Cardiac fibroblast (primary cell): ENCODE data around the gene ST7.

Experiments used
- DNase-seq, 2 donors: peaks; one replicate each; pipeline versions ENCODE4 v3.0.0 to v3.0.0-alpha.2; 2010; ENCODE audit warnings: low read depth in 2 of 2
- H3K4me3 ChIP-seq, 2 donors: replicated peaks in 1 of 2; 1 replicate in 1 of 2; 2 replicates in 1 of 2; pipeline ENCODE4 v1.5.1; 2011; ENCODE audit warnings: low read depth in 2 of 2, low read length in 2 of 2, mild to moderate bottlenecking in 2 of 2, moderate library complexity in 1 of 2
- TF ChIP-seq, protein P1 (sequence below): IDR thresholded peaks from one replicate; pipeline ENCODE4 v1.5.1; 2011; ENCODE audit warnings: low read depth, mild to moderate bottlenecking, low read length, inconsistent platforms

The ST7 gene

DNA sequence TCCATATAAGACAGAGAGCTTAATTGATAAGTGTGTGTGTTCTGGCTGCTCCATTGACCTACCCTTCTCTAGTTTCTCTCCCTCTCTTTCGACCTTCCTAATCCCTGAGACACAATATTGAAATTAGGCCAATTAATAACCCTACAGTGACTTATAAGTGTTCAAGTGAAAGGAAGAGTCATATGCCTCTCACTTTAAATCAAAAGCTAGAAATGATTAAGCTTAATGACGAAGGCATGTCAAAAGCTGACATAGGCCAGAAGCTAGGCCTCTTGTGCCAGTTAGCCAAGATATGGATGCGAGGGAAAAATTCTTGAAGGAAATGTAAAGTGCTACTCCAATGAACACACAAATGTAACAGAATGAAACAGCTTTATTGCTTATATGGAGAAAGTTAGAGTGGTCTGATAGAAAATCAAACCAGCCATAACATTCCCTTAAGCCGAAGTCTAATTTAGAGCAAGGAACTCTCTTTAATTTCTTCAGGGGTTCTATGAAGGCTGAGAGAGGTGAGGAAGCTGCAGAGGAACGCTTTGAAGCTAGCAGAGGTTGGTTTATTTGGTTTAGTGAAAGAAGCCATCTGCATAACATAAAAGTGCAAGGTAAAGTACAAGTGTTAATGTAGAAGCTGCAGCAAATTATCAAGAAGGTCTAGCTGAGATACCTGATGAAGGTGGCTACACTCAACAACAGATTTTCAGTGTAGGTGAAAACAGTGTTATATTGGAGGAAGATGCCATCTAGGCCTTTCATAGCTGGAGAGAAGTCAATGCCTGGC, 53.8 kb downstream of the ST7 start:
- no peak overlapping the region for H3K4me3 ChIP-seq
- TF ChIP-seq, protein P1, sequence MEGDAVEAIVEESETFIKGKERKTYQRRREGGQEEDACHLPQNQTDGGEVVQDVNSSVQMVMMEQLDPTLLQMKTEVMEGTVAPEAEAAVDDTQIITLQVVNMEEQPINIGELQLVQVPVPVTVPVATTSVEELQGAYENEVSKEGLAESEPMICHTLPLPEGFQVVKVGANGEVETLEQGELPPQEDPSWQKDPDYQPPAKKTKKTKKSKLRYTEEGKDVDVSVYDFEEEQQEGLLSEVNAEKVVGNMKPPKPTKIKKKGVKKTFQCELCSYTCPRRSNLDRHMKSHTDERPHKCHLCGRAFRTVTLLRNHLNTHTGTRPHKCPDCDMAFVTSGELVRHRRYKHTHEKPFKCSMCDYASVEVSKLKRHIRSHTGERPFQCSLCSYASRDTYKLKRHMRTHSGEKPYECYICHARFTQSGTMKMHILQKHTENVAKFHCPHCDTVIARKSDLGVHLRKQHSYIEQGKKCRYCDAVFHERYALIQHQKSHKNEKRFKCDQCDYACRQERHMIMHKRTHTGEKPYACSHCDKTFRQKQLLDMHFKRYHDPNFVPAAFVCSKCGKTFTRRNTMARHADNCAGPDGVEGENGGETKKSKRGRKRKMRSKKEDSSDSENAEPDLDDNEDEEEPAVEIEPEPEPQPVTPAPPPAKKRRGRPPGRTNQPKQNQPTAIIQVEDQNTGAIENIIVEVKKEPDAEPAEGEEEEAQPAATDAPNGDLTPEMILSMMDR, result no peak
- DNase-seq, result no peak

- H3K4me3 ChIP-seq, result no peak overlapping the region
- no peak for DNase-seq
- TF ChIP-seq, protein P1, result no peak
These were observed 55.0 kb downstream of the ST7 start for GRCh38 chr7:117008118-117008885.

DNA sequence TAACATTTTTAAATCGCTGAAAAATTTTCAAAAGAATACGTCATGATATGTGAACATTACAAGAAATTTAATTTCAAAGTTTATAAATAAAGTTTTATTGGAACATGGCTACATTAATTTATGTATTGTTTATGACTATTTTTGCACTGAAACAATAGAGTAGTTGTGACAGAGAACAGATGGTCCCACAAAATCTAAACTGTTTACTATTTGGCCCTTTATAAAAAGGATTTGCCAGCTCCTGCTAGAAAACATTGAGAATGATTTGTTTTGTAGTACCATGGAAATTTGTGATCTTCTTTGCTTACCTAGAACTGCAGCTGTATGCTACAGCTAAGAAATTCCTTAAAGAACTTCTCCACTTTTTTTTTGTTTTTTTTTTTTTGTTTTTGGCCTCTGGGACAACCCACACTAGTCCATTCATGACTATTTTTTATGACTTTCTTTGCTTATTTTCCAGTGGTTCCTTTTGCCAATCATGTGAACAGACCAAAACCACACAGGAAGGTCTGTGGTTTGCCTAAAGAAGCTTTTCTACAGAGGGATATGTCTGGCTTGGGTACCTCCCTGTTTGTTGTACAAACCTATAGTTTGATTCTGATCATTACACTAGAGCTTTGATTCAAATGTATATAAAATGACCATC, 55.7 kb downstream of the ST7 start:
- TF ChIP-seq, protein P1, result no peak
- peak; percentile 55 to 80 for DNase-seq
- H3K4me3 ChIP-seq, result no peak overlapping the region

DNA sequence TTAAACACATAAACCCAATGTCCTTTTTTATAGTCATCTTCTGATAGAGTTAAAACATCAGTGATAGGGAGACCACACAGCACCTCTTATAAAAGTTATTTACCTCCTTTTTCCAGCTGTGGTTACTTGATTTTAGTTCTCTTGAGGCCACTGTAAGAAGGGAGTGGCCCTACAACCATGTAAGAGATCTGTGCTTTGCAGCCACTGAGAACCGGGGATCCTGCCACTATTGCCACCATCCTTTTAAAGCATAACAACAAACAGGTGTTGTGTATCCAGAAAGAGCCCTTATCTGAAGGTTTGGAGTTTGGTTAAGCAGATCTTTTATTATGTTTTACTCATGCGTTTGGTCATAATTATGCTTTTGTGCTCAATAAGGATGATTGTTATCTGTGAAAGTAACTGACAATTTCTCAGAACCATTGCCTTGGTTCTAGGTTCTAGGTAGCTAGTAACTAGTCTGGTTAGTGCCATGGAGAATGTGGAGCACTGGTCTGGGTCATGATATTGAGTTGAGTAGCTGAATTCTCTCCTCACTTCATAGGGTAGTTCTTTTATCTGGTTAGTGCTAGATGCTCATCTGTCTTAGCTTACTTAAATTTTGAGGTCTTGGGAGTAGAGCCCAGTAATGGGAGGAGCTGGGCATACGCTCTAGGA, 56.5 kb downstream of the ST7 start:
- TF ChIP-seq, protein P1, result no peak
- no peak for DNase-seq
- H3K4me3 ChIP-seq, result no peak overlapping the region

DNA sequence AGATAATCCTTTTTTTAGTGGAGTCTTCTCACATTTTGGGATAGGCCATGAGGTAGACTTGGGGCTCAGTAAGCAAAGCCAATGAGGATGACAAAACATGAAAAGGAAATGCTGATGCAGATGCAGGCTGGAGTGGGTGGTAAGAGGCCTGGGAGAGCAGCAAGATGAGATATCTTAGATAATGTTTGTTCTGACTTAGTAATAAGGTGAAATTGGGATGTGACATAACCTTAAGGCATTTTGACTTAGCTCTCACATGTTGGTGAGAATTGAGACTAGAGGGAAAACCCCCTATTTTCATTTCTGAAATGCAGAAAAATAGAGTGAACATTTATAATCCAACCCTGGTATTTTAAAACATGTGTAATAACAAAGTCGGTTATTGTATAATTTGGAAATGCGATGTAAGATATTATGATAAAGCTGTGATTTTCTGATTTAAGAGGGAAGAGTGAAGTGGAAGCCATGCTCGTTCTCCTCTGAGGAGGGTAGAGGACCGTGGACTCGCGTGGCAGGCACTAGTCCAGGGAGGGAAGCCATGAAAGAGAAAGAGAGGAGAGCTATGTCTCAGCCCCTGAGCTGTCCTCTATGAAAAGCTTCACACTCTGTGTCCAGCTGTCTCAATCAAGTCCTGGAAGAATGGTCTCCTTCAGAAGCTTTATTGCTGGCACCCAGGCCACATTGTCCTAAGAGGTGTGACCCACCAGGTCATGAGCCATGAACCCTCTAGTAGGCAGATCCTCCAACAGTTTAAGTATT, 57.3 kb downstream of the ST7 start:
- TF ChIP-seq, protein P1, result no peak
- H3K4me3 ChIP-seq, result no peak overlapping the region
- DNase-seq, result peak in 1 of 2 donors; percentile 67
